Stomach (tissue), 9 donors: ENCODE results near the gene DCBLD1. TPM values are rescaled to one million over a fixed set of nuclear protein-coding genes. Genes with fewer than 3 reads are reported as not detected.
A peak's percentile ranks its signal among the peaks of the same experiment; 100 is the strongest.

ENCODE experiments used
- DNase-seq, 2 donors: peaks; one replicate each; pipeline versions ENCODE4 v3.0.0 to v3.0.0-alpha.2; 2013 to 2019
- H3K27ac ChIP-seq, 5 donors: fragments of 200-600 bp in 4 of 5; sonication (generic) in 4 of 5; one replicate each; pipeline ENCODE4 v1.5.1; 2013 to 2019; ENCODE audit warnings: mild to moderate bottlenecking in 1 of 5, moderate library complexity in 1 of 5
- H3K27me3 ChIP-seq, 3 donors: fragments of 200-600 bp; sonication (generic); one replicate each; pipeline ENCODE4 v1.5.1; 2017 to 2019; ENCODE audit warnings: mixed run types in 1 of 3
- H3K36me3 ChIP-seq, 4 donors: fragments of 200-600 bp; sonication (generic); 1 replicate in 3 of 4; 2 replicates in 1 of 4; pipeline ENCODE4 v1.5.1; 2016 to 2019
- H3K4me1 ChIP-seq, 4 donors: fragments of 200-600 bp; sonication (generic); one replicate each; pipeline ENCODE4 v1.5.1; 2016 to 2019
- H3K4me3 ChIP-seq, 4 donors: fragments of 200-600 bp; sonication (generic) in 3 of 4; one replicate each; pipeline ENCODE4 v1.5.1; 2016 to 2019; ENCODE audit warnings: mild to moderate bottlenecking in 1 of 4
- H3K9me3 ChIP-seq, 4 donors: fragments of 200-600 bp; sonication (generic); one replicate each; pipeline ENCODE4 v1.5.1; 2016 to 2019
- EP300 ChIP-seq: sonication (generic); formaldehyde crosslinking; IDR thresholded peaks from one replicate; pipeline ENCODE4 v1.6.1; 2017; ENCODE audit warnings: antibody characterized with exemption
- POLR2A ChIP-seq, 4 donors: fragments of 450-650 bp; IDR thresholded peaks; one replicate each; pipeline ENCODE4 v1.6.1; 2016; ENCODE audit warnings: antibody characterized with exemption in 4 of 4, control low read depth in 2 of 4, mild to moderate bottlenecking in 1 of 4, moderate library complexity in 1 of 4
- POLR2AphosphoS5 ChIP-seq, 3 donors: sonication (generic); formaldehyde crosslinking; IDR thresholded peaks; one replicate each; pipeline ENCODE4 v1.6.1; 2016; ENCODE audit warnings: antibody characterized with exemption in 3 of 3
- WGBS, 5 donors: extraction: QIAGEN DNeasy Blood & Tissue Kit in 3 of 5; methylation state at CpG; one replicate each; pipeline versions ENCODE4 v1.1.5 to v1.1.7; 2013 to 2018; 5-methylcytosine and 5-hydroxymethylcytosine counted together
- intact Hi-C: fragments of 100-400 bp; cut with DNase I; formaldehyde crosslinking; loops from one replicate; pipeline ENCODE4 v1.15.1; 2023; ENCODE audit warnings: low total_unique reads
- polyA plus RNA-seq, 3 donors: library from polyadenylated mRNA; stranded (reverse); fragments of 200-250 nt; gene quantifications; one replicate each; pipeline ENCODE4 v1.2.3, GENCODE V29; 2013
- total RNA-seq, 5 donors: library from RNA; depleted of rRNA; stranded (reverse); fragments of >200 nt; gene quantifications; one replicate each; pipeline versions ENCODE4 v1.1.0 to v1.2.3, GENCODE V29; 2014 to 2016
- TF ChIP-seq, protein P1 (sequence below), 7 experiments: fragments of 450-650 bp in 4 of 7; fragments of 200-600 bp in 3 of 7; sonication (generic) in 3 of 7; IDR thresholded peaks; one replicate each; pipeline ENCODE4 v1.5.1; 2016 to 2019; ENCODE audit warnings: antibody characterized with exemption in 7 of 7, control low read depth in 2 of 7, mild to moderate bottlenecking in 1 of 7
- donor health status: healthy with polysubstance abuse.
- donor health status: Bipolar disorder and iron deficiency.
- donor health status: healthy.

The DCBLD1 gene
- total and polyA plus RNA-seq, 8 donors = 3.4 to 28.5 (median 9.1) TPM

DNA sequence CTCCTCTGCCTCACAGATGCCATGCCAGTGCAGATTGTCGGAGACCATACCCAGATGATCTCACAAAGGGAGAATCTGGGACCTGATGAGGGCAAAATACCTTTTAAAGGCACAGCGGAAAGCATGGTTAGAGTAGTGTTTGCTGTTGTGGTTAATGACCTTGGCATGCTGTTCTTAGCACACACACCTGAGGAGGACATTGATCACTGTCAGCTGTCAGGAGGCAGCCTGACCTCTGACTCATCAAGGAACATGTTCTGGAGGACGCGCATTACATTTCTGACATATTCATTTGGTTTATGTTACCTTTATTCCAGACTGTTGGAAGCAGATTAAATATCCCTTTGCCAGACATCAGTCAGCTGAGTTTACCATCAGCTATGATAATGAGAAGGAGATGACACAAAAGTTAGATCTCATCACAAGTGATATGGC lies 62.7 kb downstream of the DCBLD1 start:
- intact Hi-C loops = no loop called here
- Histone ChIP-seq H3K4me3 (no peak overlapping the region), H3K36me3 (peaks cover 13 to 83% (median 78%) of the 10 kb centered on the region in 4 donors), H3K4me1 (peaks cover 0 to 27% (median 8%) of the 10 kb centered on the region in 4 donors), H3K27me3 (no peaks in the 10 kb centered on the region), H3K27ac (no peak overlapping the region), H3K9me3 (no peaks in the 10 kb centered on the region)
- peak in 1 of 2 donors; percentile 17 for DNase-seq
- WGBS, 5 donors = 84 to 95% (median 91%) methylated on average over 4 of the region's 4 CpGs
- TF ChIP-seq POLR2AphosphoS5 (IDR thresholded peaks at IDR 0.05) (no peak), EP300 (no peak), POLR2A (IDR thresholded peaks at IDR 0.05) (no peak)
- TF ChIP-seq, protein P1, sequence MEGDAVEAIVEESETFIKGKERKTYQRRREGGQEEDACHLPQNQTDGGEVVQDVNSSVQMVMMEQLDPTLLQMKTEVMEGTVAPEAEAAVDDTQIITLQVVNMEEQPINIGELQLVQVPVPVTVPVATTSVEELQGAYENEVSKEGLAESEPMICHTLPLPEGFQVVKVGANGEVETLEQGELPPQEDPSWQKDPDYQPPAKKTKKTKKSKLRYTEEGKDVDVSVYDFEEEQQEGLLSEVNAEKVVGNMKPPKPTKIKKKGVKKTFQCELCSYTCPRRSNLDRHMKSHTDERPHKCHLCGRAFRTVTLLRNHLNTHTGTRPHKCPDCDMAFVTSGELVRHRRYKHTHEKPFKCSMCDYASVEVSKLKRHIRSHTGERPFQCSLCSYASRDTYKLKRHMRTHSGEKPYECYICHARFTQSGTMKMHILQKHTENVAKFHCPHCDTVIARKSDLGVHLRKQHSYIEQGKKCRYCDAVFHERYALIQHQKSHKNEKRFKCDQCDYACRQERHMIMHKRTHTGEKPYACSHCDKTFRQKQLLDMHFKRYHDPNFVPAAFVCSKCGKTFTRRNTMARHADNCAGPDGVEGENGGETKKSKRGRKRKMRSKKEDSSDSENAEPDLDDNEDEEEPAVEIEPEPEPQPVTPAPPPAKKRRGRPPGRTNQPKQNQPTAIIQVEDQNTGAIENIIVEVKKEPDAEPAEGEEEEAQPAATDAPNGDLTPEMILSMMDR (IDR thresholded peaks at IDR 0.05) = no peak

GRCh38 chr6:117546674-117547073 lies 64.2 kb downstream of the DCBLD1 start:
- intact Hi-C loops = no loop called here
- no peak overlapping the region for H3K27ac ChIP-seq
- no peak for TF ChIP-seq POLR2AphosphoS5 (IDR thresholded peaks at IDR 0.05)
- TF ChIP-seq, protein P1 (IDR thresholded peaks at IDR 0.05) = no peak
- TF ChIP-seq POLR2A (IDR thresholded peaks at IDR 0.05) = no peak
- no peak for TF ChIP-seq EP300
- no peaks in the 10 kb centered on the region for H3K9me3 ChIP-seq
- 83 to 90% (median 88%) methylated on average over 5 of the region's 5 CpGs for WGBS, 5 donors
- DNase-seq = peak in 1 of 2 donors; percentile 25
- no peaks in the 10 kb centered on the region for H3K27me3 ChIP-seq
- H3K4me3 ChIP-seq = no peak overlapping the region
- H3K4me1 ChIP-seq = peaks cover 0 to 34% (median 8%) of the 10 kb centered on the region in 4 donors
- H3K36me3 ChIP-seq = peaks cover 6 to 68% (median 63%) of the 10 kb centered on the region in 4 donors

DNA sequence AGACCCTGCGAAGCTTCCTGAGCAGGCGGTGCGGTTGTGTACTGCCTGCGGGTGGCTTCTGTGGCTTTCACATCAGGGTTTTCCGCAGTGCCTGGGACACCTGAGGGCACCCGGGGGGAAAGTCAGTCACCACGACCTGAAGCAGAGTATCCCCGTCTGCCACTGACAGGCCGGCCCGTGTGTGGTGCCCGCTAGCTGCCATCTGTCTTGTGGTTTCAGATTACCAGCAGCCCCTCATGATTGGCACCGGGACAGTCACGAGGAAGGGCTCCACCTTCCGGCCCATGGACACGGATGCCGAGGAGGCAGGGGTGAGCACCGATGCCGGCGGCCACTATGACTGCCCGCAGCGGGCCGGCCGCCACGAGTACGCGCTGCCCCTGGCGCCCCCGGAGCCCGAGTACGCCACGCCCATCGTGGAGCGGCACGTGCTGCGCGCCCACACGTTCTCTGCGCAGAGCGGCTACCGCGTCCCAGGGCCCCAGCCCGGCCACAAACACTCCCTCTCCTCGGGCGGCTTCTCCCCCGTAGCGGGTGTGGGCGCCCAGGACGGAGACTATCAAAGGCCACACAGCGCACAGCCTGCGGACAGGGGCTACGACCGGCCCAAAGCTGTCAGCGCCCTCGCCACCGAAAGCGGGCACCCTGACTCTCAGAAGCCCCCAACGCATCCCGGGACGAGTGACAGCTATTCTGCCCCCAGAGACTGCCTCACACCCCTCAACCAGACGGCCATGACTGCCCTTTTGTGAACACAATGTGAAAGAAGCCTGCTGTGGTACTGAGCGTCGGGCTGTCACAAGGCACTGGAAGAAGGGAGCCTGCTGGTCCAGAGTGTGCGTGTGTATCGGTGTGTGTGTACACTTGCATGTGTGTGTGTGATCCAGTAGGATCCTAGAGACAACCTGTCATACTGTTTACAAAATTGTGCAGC lies 65.5 kb downstream of the DCBLD1 start:
- intact Hi-C loops = no loop called here
- no peak for TF ChIP-seq EP300
- no peak for TF ChIP-seq POLR2AphosphoS5 (IDR thresholded peaks at IDR 0.05)
- TF ChIP-seq POLR2A (IDR thresholded peaks at IDR 0.05) = no peak
- TF ChIP-seq, protein P1 (IDR thresholded peaks at IDR 0.05) = no peak
- no peaks in the 10 kb centered on the region for H3K9me3 ChIP-seq
- peak; percentile 32 to 79 for DNase-seq
- H3K27me3 ChIP-seq = no peaks in the 10 kb centered on the region
- H3K27ac ChIP-seq = peak overlapping the region in 4 of 5 donors; percentile 15 to 60 (median 44)
- WGBS, 5 donors = 54 to 70% (median 64%) methylated on average over 37 to 64 of the region's 64 CpGs
- peaks cover 6 to 55% (median 50%) of the 10 kb centered on the region in 4 donors for H3K36me3 ChIP-seq
- H3K4me3 ChIP-seq = peak overlapping the region; percentile 34 to 43 (median 40)
- H3K4me1 ChIP-seq = peaks cover 0 to 34% (median 8%) of the 10 kb centered on the region in 4 donors

GRCh38 chr6:117548797-117549301 lies 66.4 kb downstream of the DCBLD1 start:
- Histone ChIP-seq H3K9me3 (no peaks in the 10 kb centered on the region), H3K36me3 (peaks cover 6 to 46% (median 45%) of the 10 kb centered on the region in 4 donors), H3K4me1 (peaks cover 0 to 37% (median 8%) of the 10 kb centered on the region in 4 donors), H3K4me3 (no peak overlapping the region), H3K27me3 (no peaks in the 10 kb centered on the region), H3K27ac (peak overlapping the region in 2 of 5 donors; percentile 15 to 50)
- DNase-seq = peak in 1 of 2 donors; percentile 46
- no peak for TF ChIP-seq POLR2AphosphoS5 (IDR thresholded peaks at IDR 0.05)
- TF ChIP-seq POLR2A (IDR thresholded peaks at IDR 0.05) = no peak
- TF ChIP-seq EP300 = no peak
- TF ChIP-seq, protein P1 (IDR thresholded peaks at IDR 0.05) = no peak
- intact Hi-C loops = no loop called here
- 73 to 80% (median 73%) methylated on average over 8 of the region's 8 CpGs for WGBS, 5 donors
